SK-N-SH treated with all-trans-retinoic acid at 6 μM for 48 hours (cell line): ENCODE data around the gene MINDY4.

Source experiments
- ATAC-seq: fragments of 200-7000 bp; cut with Tn5 transposase; 3 replicates; pipeline ENCODE4 v1.9.1; 2020; ENCODE audit warnings: mild to moderate bottlenecking, moderate library complexity
- BACH2 ChIP-seq: fragments of 250-450 bp; sonication (Bioruptor Pico); IDR thresholded peaks from 2 replicates; pipeline ENCODE4 v1.9.0; 2021; ENCODE audit warnings: mild to moderate bottlenecking, borderline replicate concordance
- CREB5 ChIP-seq: fragments of 250-450 bp; sonication (Bioruptor Pico); IDR thresholded peaks from 2 replicates; pipeline ENCODE4 v1.5.1; 2020; ENCODE audit warnings: low read depth, mild to moderate bottlenecking, moderate library complexity
- CSDC2 ChIP-seq: fragments of 250-450 bp; sonication (Bioruptor Pico); IDR thresholded peaks from 2 replicates; pipeline ENCODE4 v1.5.0; 2020; ENCODE audit warnings: mild to moderate bottlenecking, moderate library complexity
- CSRNP3 ChIP-seq: fragments of 250-450 bp; sonication (Bioruptor Pico); IDR thresholded peaks from 2 replicates; pipeline ENCODE4 v1.5.1; 2021; ENCODE audit warnings: mild to moderate bottlenecking, moderate library complexity
- ESRRG ChIP-seq: fragments of 250-450 bp; sonication (Bioruptor Pico); IDR thresholded peaks from 2 replicates; pipeline ENCODE4 v1.6.1; 2021; ENCODE audit warnings: mild to moderate bottlenecking
- ISL1 ChIP-seq: fragments of 250-450 bp; sonication (Bioruptor Pico); IDR thresholded peaks from 2 replicates; pipeline ENCODE4 v2.1.2; 2022; ENCODE audit warnings: mild to moderate bottlenecking, moderate library complexity
- OSR1 ChIP-seq: fragments of 250-450 bp; sonication (Bioruptor Pico); IDR thresholded peaks from 2 replicates; pipeline ENCODE4 v1.8.0; 2022; ENCODE audit warnings: moderate library complexity, mild to moderate bottlenecking, inconsistent platforms
- PATZ1 ChIP-seq: fragments of 250-450 bp; sonication (Bioruptor Pico); IDR thresholded peaks from 2 replicates; pipeline ENCODE4 v1.8.0; 2020; ENCODE audit warnings: mild to moderate bottlenecking, moderate library complexity, borderline replicate concordance
- POU6F1 ChIP-seq: fragments of 250-450 bp; sonication (Bioruptor Pico); IDR thresholded peaks from 2 replicates; pipeline ENCODE4 v1.8.0; 2021; ENCODE audit warnings: low read depth, mild to moderate bottlenecking, moderate library complexity, borderline replicate concordance
- RARB ChIP-seq: fragments of 250-450 bp; sonication (Bioruptor Pico); IDR thresholded peaks from 2 replicates; pipeline ENCODE4 v1.8.0; 2021; ENCODE audit warnings: mild to moderate bottlenecking, moderate library complexity
- SNAI2 ChIP-seq: fragments of 250-450 bp; sonication (Bioruptor Pico); IDR thresholded peaks from 2 replicates; pipeline ENCODE4 v1.5.0; 2020; ENCODE audit warnings: mild to moderate bottlenecking, moderate library complexity
- TCF4 ChIP-seq: fragments of 250-450 bp; sonication (Bioruptor Pico); IDR thresholded peaks from 2 replicates; pipeline ENCODE4 v1.8.0; 2021; ENCODE audit warnings: mild to moderate bottlenecking, moderate library complexity, borderline replicate concordance
- TOX ChIP-seq: fragments of 250-450 bp; sonication (Bioruptor Pico); IDR thresholded peaks from 2 replicates; pipeline ENCODE4 v1.8.0; 2021; ENCODE audit warnings: mild to moderate bottlenecking, moderate library complexity, borderline replicate concordance
- ZC3H10 ChIP-seq: fragments of 250-450 bp; sonication (Bioruptor Pico); IDR thresholded peaks from 2 replicates; pipeline ENCODE4 v1.5.1; 2021; ENCODE audit warnings: mild to moderate bottlenecking, moderate library complexity
- ZFP30 ChIP-seq: fragments of 450-650 bp; formaldehyde crosslinking; IDR thresholded peaks from 2 replicates; pipeline ENCODE4 v1.5.0; 2022; ENCODE audit warnings: mild to moderate bottlenecking, moderate library complexity
- ZNF70 ChIP-seq: fragments of 450-650 bp; formaldehyde crosslinking; IDR thresholded peaks from 2 replicates; pipeline ENCODE4 v1.5.0; 2020; ENCODE audit warnings: mild to moderate bottlenecking, moderate library complexity
- ZNF8 ChIP-seq: fragments of 450-650 bp; formaldehyde crosslinking; IDR thresholded peaks from 2 replicates; pipeline ENCODE4 v1.5.0; 2020; ENCODE audit warnings: mild to moderate bottlenecking, moderate library complexity
- TF ChIP-seq, protein P1 (sequence below): fragments of 250-450 bp; sonication (Bioruptor Pico); IDR thresholded peaks from 2 replicates; pipeline ENCODE4 v1.5.0; 2020; ENCODE audit warnings: mild to moderate bottlenecking, moderate library complexity

The MINDY4 gene

DNA sequence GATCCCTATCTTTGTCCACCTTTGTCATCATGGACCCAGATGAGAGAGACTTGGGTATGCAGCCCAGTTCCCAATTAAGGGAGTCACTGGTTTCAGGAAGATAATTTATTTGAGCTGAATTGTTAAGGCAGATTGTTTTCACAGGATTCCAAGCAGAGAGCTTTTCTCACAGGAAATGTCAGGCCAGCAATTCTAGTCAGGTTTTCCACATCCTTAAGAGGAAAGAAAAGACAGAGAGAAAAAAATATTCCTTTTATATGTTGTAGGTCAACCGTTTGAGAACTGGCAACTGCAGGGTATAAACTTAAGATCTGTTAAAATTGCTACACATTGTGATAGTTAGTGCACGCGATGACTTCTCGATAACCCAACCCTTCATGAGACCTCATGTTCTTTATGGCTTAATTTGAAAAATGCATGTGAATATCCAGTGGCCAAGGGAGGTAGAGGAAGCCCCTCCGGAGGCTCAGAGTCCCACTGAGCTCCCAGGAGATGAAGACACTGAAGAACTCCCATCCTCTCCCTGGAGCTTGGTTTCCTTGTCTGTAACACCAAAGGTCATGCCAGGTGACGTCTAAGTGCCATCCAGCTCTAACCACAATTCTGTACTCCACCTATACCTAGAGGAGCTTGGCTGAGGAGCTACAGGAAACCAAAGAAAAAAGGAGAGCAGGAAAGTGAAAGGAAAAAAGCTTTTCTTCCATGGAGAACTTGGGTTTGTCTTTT is 45.6 kb downstream of the MINDY4 start:
- no peak for ATAC-seq
- TF ChIP-seq BACH2 (CRISPR knock-in tag) (no peak), TCF4 (no peak), POU6F1 (CRISPR knock-in tag) (no peak), ZFP30 (no peak), PATZ1 (CRISPR knock-in tag) (no peak), OSR1 (CRISPR knock-in tag) (no peak), ZNF8 (CRISPR knock-in tag) (no peak), ZC3H10 (CRISPR knock-in tag) (no peak), CSDC2 (CRISPR knock-in tag) (no peak), SNAI2 (no peak), ISL1 (CRISPR knock-in tag) (no peak), CREB5 (no peak), TOX (CRISPR knock-in tag) (no peak), CSRNP3 (CRISPR knock-in tag) (no peak)
- TF ChIP-seq, protein P1, sequence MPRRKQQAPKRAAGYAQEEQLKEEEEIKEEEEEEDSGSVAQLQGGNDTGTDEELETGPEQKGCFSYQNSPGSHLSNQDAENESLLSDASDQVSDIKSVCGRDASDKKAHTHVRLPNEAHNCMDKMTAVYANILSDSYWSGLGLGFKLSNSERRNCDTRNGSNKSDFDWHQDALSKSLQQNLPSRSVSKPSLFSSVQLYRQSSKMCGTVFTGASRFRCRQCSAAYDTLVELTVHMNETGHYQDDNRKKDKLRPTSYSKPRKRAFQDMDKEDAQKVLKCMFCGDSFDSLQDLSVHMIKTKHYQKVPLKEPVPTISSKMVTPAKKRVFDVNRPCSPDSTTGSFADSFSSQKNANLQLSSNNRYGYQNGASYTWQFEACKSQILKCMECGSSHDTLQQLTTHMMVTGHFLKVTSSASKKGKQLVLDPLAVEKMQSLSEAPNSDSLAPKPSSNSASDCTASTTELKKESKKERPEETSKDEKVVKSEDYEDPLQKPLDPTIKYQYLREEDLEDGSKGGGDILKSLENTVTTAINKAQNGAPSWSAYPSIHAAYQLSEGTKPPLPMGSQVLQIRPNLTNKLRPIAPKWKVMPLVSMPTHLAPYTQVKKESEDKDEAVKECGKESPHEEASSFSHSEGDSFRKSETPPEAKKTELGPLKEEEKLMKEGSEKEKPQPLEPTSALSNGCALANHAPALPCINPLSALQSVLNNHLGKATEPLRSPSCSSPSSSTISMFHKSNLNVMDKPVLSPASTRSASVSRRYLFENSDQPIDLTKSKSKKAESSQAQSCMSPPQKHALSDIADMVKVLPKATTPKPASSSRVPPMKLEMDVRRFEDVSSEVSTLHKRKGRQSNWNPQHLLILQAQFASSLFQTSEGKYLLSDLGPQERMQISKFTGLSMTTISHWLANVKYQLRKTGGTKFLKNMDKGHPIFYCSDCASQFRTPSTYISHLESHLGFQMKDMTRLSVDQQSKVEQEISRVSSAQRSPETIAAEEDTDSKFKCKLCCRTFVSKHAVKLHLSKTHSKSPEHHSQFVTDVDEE (CRISPR knock-in tag): no peak

- no peak for ATAC-seq
- TF ChIP-seq RARB (CRISPR knock-in tag) (no peak), ZNF70 (CRISPR knock-in tag) (no peak), BACH2 (CRISPR knock-in tag) (no peak), ZFP30 (no peak), ESRRG (CRISPR knock-in tag) (no peak)
- TF ChIP-seq, all 23 proteins: peak for 0
These were observed 46.2 kb downstream of the MINDY4 start for GRCh38 chr7:30817371-30817767.

- ATAC-seq: no peak
These were observed 53.9 kb downstream of the MINDY4 start for GRCh38 chr7:30824821-30825720.

More at GRCh38 chr7:30824821-30825720, 53.9 kb downstream of the MINDY4 start:
- TF ChIP-seq TOX (CRISPR knock-in tag): no peak
- TF ChIP-seq, protein P1 (CRISPR knock-in tag): no peak
- no peak for TF ChIP-seq CSRNP3 (CRISPR knock-in tag)
- TF ChIP-seq OSR1 (CRISPR knock-in tag): no peak
- no peak for TF ChIP-seq ISL1 (CRISPR knock-in tag)
